Measurements from ENCODE around the gene KCTD20. TPM values are rescaled to one million over a fixed set of nuclear protein-coding genes. Genes with fewer than 3 reads are reported as not detected.

Gene KCTD20
- total RNA-seq, 4 donors from 2014 or later, result 32.4 to 55.3 (median 37.2) TPM

DNA sequence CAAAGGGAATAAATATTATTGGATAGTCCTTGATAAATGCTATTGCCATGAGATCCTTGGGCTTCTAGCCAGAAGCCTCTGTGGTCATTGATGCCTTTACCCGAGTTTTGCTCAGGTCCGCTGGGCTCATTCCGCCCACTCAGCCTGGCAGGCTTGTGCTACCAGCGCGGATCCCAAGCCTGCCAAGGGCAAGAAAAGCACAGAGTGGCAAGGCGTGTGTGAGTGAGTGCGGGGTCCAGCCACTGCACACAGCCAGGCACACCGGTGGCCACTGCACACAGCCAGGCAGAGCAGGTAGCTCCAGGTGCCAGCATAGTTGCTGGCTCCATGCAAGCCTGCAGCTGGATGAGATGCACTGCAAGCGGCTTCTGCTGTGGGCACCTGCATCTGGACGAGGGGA is 65.7 kb downstream of the KCTD20 start:
- WGBS, 2 donors, result 68 to 78% methylated on average over 8 to 10 of the region's 10 CpGs
- intact Hi-C loops (cut with DNase I), result no loop called here
- H3K9me3 ChIP-seq, result no peaks in the 10 kb centered on the region
- H3K4me3 ChIP-seq (replicated peaks in 1 of 3), result no peak overlapping the region
- peaks cover 0 to 8% of the 10 kb centered on the region in 2 donors for H3K36me3 ChIP-seq
- no peaks in the 10 kb centered on the region for H3K27me3 ChIP-seq
- H3K27ac ChIP-seq, result no peak overlapping the region
- peak; percentile 59 for DNase-seq
- no peak for TF ChIP-seq POLR2A (IDR thresholded peaks at IDR 0.05)
- TF ChIP-seq, protein P1, sequence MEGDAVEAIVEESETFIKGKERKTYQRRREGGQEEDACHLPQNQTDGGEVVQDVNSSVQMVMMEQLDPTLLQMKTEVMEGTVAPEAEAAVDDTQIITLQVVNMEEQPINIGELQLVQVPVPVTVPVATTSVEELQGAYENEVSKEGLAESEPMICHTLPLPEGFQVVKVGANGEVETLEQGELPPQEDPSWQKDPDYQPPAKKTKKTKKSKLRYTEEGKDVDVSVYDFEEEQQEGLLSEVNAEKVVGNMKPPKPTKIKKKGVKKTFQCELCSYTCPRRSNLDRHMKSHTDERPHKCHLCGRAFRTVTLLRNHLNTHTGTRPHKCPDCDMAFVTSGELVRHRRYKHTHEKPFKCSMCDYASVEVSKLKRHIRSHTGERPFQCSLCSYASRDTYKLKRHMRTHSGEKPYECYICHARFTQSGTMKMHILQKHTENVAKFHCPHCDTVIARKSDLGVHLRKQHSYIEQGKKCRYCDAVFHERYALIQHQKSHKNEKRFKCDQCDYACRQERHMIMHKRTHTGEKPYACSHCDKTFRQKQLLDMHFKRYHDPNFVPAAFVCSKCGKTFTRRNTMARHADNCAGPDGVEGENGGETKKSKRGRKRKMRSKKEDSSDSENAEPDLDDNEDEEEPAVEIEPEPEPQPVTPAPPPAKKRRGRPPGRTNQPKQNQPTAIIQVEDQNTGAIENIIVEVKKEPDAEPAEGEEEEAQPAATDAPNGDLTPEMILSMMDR (IDR thresholded peaks at IDR 0.05), result no peak
- H3K4me1 ChIP-seq, result no peaks in the 10 kb centered on the region

DNA sequence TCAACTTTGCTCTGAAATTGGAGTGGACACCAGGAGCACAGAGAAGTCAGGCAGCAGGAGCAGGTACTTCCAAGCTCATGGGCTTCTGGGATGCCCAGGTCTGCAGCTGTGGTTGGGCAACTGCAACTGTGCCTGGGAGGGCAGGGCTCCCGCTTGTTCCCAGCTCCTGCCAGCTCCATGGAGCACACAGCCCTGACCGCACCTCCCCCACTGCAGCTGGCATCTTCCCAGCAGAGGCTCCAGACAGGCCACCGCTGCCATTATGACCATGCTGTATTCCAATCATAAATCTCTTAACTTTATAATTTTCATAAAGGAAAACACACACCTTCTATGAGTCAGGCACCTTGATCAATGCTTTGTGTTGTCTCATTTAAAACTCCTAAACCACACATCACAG is 67.6 kb downstream of the KCTD20 start:
- TF ChIP-seq, protein P1 (IDR thresholded peaks at IDR 0.05), result no peak
- TF ChIP-seq POLR2A (IDR thresholded peaks at IDR 0.05), result no peak
- intact Hi-C loops (cut with DNase I), result no loop called here
- Histone ChIP-seq H3K4me1 (no peaks in the 10 kb centered on the region), H3K27me3 (no peaks in the 10 kb centered on the region), H3K4me3 (replicated peaks in 1 of 3) (no peak overlapping the region), H3K9me3 (no peaks in the 10 kb centered on the region), H3K27ac (no peak overlapping the region), H3K36me3 (peaks cover 9 to 11% of the 10 kb centered on the region in 2 donors)
- 95 to 100% methylated on average over 3 of the region's 3 CpGs for WGBS, 2 donors
- no peak for DNase-seq

- no peak overlapping the region for H3K27ac ChIP-seq
- H3K4me1 ChIP-seq, result no peaks in the 10 kb centered on the region
- peaks cover 5 to 11% of the 10 kb centered on the region in 2 donors for H3K36me3 ChIP-seq
- intact Hi-C loops (cut with DNase I), result no loop called here
- H3K27me3 ChIP-seq, result no peaks in the 10 kb centered on the region
- no peak for TF ChIP-seq POLR2A (IDR thresholded peaks at IDR 0.05)
- TF ChIP-seq, protein P1 (IDR thresholded peaks at IDR 0.05), result no peak
- H3K4me3 ChIP-seq (replicated peaks in 1 of 3), result no peak overlapping the region
- WGBS, 2 donors, result 93 to 95% methylated on average over 8 of the region's 8 CpGs
- no peaks in the 10 kb centered on the region for H3K9me3 ChIP-seq
- no peak for DNase-seq
Measured at GRCh38 chr6:36514554-36515456, 72.0 kb downstream of the KCTD20 start.

GRCh38 chr6:36515844-36516243 is 73.0 kb downstream of the KCTD20 start:
- no peaks in the 10 kb centered on the region for H3K27me3 ChIP-seq
- H3K4me1 ChIP-seq, result no peaks in the 10 kb centered on the region
- DNase-seq, result no peak
- H3K4me3 ChIP-seq (replicated peaks in 1 of 3), result no peak overlapping the region
- no peak overlapping the region for H3K27ac ChIP-seq
- no peaks in the 10 kb centered on the region for H3K9me3 ChIP-seq
- 89 to 95% methylated on average over 3 of the region's 3 CpGs for WGBS, 2 donors
- intact Hi-C loops (cut with DNase I), result no loop called here
- TF ChIP-seq, protein P1 (IDR thresholded peaks at IDR 0.05), result no peak
- TF ChIP-seq POLR2A (IDR thresholded peaks at IDR 0.05), result no peak
- H3K36me3 ChIP-seq, result peaks cover 5 to 20% of the 10 kb centered on the region in 2 donors

DNA sequence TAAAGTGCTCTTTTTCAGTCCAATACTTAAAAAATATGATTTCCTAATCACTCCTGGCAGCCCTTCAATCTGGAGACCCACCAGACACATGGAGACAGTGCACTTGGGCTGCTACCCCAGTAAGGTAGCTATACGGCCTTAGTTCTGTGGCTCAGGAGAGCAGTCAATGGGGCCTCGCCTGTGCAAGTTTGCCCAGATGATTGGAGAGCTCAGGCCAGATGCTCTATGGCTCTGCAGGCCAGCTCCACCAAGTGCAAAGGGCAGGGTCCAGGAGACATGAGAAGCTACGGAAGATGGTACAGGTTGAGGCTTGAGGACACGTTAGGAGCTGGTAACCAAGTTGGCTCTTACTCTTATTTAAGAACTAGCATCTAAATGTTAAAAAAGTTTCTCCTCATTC is 73.8 kb downstream of the KCTD20 start:
- no peak overlapping the region for H3K4me3 ChIP-seq (replicated peaks in 1 of 3)
- intact Hi-C loops (cut with DNase I), result no loop called here
- 91 to 93% methylated on average over 4 of the region's 4 CpGs for WGBS, 2 donors
- H3K27me3 ChIP-seq, result no peaks in the 10 kb centered on the region
- TF ChIP-seq, protein P1 (IDR thresholded peaks at IDR 0.05), result no peak
- no peak for TF ChIP-seq POLR2A (IDR thresholded peaks at IDR 0.05)
- no peaks in the 10 kb centered on the region for H3K4me1 ChIP-seq
- H3K36me3 ChIP-seq, result peaks cover 8 to 20% of the 10 kb centered on the region in 2 donors
- no peak for DNase-seq
- H3K27ac ChIP-seq, result no peak overlapping the region
- H3K9me3 ChIP-seq, result no peaks in the 10 kb centered on the region

All from thyroid gland (tissue), 4 donors.